A549 treated with AZD9567 at 1 μM for 4 hours (cell line): ENCODE measurements around the gene MUL1. TPM values are rescaled to one million over a fixed set of nuclear protein-coding genes. Genes with fewer than 3 reads are reported as not detected.

Experiments used
- total RNA-seq: library from RNA; stranded (reverse); fragments of 200-300 nt; extraction: Qiagen RNA extraction; gene quantifications from 5 replicates; pipeline ENCODE4 v1.2.3, GENCODE V29; 2022; ENCODE audit not compliant: insufficient read depth

MUL1 gene
- 36.7 to 45.3 TPM (median 44.1 TPM) in 5 replicates for total RNA-seq

DNA sequence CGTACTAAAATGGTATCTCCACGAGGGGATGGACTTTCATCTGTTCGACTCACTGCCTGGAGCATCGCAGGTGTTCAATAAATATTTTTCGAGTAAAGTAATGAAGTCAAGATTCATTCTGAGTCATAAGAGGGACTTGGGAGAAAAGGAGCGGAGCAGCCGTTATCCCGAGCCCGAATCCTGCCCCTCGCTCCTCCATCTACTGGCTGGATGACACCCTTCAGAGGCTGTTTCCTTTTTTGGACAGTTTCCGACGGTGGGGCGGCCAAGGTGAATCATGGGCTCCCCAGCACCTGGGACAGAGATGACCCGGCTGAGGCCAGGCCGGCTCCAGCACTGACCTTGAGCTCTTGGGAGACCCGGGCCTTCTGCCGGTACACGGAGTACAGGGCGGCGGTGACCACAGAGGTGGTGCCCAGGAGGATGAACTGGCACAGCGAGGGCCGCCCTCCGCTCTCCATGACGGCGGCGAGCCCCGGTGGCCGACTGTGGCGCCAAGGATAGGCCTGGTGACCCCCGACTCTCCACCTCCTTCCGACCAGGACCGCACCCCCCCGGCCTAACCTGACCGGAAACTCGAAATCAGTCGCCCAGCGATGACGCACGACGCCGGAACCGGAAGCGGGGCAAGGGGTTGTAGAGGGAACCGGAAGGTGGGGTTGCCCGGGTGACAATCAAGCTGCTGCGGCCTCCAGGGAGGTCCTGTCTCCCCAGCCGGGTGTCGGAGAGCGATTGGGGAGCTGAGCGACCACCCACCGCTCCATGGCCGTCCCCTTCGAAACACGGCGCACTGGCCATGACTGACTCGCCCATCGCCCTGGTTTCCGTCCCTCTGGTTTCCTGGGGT, at the start of gene MUL1:
Gene MUL1, minus strand, starts transcription at position 588 of the 847 bp plus-strand sequence. Its CDS starts 127 bp downstream, at position 461.

DNA sequence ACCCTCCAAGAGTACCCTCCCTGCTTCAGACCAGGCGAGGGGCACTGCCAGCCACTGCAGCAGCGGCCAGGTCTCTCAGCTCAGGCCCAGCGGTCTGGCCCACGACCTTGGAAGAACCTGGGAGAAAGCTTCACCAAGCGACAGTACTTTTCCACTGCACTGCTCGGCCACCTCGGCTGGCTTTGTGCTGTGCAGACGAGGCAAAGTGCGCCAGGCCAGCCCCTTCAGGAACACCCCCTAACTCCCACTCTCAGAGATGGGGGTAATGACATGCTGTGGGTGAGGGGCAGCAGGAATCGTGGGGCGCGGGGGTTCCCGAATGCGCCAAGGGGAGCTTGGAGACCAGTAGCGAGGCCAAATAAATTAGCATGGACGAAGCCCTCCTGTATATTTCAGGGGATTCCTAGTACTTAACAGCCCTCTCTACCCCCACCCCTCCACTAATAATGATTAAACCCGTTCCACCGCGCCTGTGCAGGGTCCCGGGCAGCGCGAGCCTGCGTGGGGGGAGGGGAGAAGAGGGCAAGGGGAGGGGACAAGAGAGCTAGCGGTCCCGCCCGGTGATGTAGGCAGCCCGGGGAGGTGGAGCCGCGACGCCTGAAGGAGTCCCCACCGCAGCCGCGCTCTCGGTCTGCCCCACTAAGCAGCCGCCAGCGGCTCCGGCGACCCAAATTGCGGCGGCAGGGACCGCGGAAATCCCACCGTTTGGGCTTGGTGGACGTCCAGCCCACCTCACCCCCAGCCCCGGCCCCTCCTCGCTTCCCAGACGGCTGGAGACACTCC, 44.2 kb upstream of the MUL1 start, which contains the start of gene FAM43B:
Gene FAM43B, plus strand, starts transcription at position 629 of the 783 bp plus-strand sequence. CDS start 401 bp downstream, outside the sequence.

GRCh38 chr1:20485527-20486456, 22.2 kb downstream of the MUL1 start, which contains the start of gene CAMK2N1:
TSS of gene CAMK2N1 (minus strand) at chr1:20486210. CDS start at chr1:20485379, 831 bp downstream.

Other genes starting within 250 kb of the MUL1 start
- gene VWA5B1, start 217.3 kb downstream of the MUL1 start, total RNA-seq = not detected in 5 replicates
- gene CAMK2N1, start 21.9 kb downstream of the MUL1 start, total RNA-seq = 38.0 to 57.0 TPM (median 51.5 TPM) in 5 replicates
- gene FAM43B, start 44.4 kb upstream of the MUL1 start, total RNA-seq = 2.3 to 4.9 TPM (median 3.7 TPM) in 5 replicates
- 30.8 to 42.7 TPM (median 31.5 TPM) in 5 replicates for gene CDA, start 80.9 kb upstream of the MUL1 start, total RNA-seq
- 29.8 to 34.3 TPM (median 33.5 TPM) in 5 replicates for gene PINK1, start 125.3 kb upstream of the MUL1 start, total RNA-seq
- 155 to 210 TPM (median 208 TPM) in 5 replicates for gene DDOST, start 153.2 kb upstream of the MUL1 start, total RNA-seq
- 1.3 to 1.8 TPM (median 1.5 TPM) in 4 of 5 replicates, not detected in the other for gene KIF17, start 209.9 kb upstream of the MUL1 start, total RNA-seq
- 11.4 to 16.7 TPM (median 14.2 TPM) in 5 replicates for gene SH2D5, start 224.6 kb upstream of the MUL1 start, total RNA-seq